C4-2B (cell line): ENCODE measurements around the gene PTK6.

ENCODE experiments used
- H3K27ac ChIP-seq: fragments of 450-650 bp; 2 replicates; pipeline ENCODE4 v1.5.1; 2017
- ZFX ChIP-seq: fragments of 450-650 bp; IDR thresholded peaks from 2 replicates; pipeline ENCODE4 v1.6.1; 2017
- TF ChIP-seq, protein P1 (sequence below): fragments of 450-650 bp; conservative IDR thresholded peaks from 2 replicates; pipeline ENCODE4 v1.5.1; 2017; ENCODE audit warnings: mild to moderate bottlenecking

PTK6 gene

DNA sequence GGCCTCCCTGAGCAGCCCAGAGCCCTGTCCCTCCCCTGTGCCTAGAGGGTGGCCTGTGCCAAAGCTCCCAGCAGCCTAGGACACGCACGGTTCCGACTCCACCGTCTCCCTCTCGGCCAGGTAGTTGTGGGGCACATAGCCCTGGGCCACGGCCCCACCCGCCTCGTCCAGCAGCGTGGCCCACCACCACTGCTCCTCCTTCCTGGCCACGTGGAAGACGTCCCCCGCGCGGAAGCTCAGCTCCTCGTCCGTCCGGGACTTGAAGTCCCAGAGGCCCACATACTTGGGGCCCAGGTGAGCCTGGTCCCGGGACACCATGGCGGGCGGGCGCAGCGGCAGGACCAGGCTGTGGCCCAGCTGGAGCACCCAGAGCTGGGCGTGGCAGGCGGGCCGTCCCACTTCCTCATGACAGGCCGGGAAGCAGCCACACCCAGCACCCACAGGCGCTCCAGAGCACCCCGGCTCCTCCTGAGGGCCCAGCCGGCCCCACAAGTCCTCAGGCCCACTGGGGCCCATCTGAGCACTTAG lies at the start of gene PTK6:
Gene PTK6, minus strand, starts transcription at position 380 of the 528 bp plus-strand sequence. Its CDS starts 62 bp downstream, at position 318.
- H3K27ac ChIP-seq, result peak within 1 kb of the TSS; percentile 67
- TF ChIP-seq ZFX, result 0 out of 2 replicates have a peak, but pooled peaks have one; percentile 11
- TF ChIP-seq, protein P1, sequence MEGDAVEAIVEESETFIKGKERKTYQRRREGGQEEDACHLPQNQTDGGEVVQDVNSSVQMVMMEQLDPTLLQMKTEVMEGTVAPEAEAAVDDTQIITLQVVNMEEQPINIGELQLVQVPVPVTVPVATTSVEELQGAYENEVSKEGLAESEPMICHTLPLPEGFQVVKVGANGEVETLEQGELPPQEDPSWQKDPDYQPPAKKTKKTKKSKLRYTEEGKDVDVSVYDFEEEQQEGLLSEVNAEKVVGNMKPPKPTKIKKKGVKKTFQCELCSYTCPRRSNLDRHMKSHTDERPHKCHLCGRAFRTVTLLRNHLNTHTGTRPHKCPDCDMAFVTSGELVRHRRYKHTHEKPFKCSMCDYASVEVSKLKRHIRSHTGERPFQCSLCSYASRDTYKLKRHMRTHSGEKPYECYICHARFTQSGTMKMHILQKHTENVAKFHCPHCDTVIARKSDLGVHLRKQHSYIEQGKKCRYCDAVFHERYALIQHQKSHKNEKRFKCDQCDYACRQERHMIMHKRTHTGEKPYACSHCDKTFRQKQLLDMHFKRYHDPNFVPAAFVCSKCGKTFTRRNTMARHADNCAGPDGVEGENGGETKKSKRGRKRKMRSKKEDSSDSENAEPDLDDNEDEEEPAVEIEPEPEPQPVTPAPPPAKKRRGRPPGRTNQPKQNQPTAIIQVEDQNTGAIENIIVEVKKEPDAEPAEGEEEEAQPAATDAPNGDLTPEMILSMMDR, result no peak

DNA sequence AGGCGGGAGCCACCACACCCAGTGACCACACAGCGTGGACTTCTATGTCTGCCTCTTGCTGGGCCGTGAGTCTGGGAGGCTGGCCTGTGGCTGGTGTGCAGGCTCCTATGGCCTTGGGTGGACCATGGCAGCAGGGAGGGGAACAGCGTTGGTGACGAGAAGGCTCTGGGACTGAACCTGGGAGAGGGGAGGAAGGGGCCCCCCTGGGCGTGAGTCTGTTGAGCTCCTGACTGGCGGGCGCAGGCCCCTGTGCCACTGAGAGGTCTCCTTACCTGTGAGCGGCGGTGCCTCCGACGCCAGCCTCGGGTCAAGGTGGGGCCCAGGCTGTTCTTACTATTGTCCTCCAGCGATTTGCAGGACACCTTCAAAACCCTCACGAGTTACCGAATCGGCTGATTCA lies 49.6 kb upstream of the PTK6 start:
- TF ChIP-seq, protein P1, result no peak
- no peak for TF ChIP-seq ZFX
- no peak overlapping the region for H3K27ac ChIP-seq

DNA sequence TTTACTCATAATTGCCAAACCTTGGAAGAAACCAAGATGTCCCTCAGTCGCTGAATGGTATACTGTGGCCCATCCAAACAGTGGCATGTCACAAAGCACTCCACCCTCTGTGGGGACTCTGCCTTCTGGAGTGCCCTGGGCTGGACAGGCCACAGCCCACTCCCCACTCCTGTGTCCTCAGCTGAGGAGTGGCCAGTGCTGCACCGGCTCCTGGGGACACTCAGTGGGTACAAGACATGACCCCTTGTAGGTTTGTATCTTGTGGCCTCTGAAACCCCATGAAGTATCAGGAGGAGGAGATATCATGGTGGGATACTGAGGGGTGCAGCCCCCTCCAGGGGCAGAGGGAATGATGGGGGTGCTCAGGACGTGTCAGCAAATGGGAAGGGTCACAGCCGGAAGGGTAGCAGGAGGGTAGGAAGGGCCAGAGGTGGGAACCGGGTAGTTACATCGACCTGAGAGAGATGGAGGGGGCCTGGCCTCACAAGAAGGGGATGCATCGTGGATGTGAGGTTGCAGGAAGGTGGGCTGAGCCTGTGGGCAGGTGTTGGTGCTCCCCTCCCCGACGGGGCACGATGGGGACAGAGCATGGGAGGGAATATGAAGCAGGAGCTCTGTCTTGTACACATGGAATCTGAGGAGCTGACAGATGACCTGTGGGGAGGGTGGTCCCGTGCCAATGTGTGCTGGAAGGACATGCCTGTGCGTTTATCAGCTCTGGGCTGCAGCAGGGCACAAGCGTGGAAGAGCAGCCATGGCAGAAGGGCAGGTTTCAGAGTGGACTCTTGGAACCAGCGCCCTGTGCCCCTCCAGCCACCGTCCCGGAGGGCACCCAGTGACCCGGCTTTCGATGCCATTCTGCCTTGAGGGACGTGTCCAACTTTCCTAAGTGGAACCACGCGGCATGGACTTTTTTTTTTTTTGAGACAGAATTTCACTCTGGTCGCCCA lies 48.7 kb upstream of the PTK6 start:
- H3K27ac ChIP-seq, result no peak overlapping the region

DNA sequence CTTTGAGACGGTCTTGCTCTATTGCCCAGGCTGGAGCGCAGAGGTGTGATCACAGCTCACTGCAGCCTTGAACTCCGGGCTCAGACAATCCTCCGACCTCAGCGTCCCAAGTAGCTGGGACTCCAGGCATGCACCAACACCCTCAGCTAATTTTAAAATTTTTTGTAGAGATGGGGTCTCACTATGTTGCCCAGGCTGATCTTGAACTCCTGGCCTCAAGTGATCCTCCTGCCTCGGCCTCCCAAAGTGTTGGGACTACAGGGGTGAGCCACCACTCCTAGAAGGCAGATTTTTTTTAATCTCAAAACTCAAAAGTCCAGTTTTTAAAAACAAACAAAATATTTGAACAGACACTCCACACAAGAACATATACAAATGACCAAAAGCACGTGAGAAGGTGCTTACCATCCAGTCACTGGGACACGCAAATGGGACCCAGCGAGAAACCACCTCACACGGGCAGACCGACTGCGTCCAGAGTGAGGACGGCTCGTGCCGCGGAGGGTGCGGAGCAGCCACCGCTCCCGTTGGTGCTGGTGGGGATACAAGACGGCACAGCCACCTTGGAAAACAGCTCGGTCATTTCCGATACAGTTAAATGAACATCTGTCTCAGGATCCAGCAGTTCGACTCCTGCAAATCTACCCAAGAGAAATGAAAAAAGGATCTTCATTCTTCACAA lies 45.3 kb upstream of the PTK6 start:
- TF ChIP-seq ZFX, result no peak
- TF ChIP-seq, protein P1, result no peak
- no peak overlapping the region for H3K27ac ChIP-seq

More for the DNA sequence above, 48.7 kb upstream of the PTK6 start:
- no peak for TF ChIP-seq ZFX
- TF ChIP-seq, protein P1, result no peak

DNA sequence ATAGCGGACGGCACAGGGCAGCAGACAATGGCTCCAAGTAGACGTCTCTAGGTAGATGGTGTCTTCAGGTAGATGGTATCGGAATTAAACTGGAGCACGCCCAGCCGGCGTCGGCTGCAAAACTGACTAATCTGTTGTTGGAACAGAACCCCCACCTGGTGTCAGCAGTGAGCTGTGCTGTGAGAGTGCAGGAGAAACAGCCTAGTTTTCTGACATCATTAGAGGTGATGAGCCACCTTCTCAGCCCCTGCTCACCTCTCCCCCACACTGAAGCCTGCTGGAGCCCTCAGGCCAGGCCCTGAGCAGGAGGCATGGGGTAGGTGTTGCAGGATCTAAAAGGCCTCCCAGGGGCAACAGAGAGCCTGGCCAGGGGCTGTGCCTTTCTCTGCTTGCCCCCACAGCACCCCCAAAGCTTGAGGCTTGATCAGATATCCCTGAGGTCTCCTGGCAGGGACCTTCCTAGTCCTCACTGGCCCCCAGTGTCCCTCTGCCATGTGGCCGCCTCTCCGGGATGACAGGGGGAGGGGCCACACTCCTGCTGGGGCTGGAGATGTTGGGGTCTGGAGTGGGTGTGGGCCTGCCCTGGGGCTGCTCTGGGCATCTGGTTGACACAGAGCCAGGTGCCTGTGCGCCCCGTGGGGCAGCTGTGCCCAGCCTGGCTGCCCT lies 43.8 kb upstream of the PTK6 start:
- H3K27ac ChIP-seq, result no peak overlapping the region
- TF ChIP-seq, protein P1, result no peak
- TF ChIP-seq ZFX, result no peak

DNA sequence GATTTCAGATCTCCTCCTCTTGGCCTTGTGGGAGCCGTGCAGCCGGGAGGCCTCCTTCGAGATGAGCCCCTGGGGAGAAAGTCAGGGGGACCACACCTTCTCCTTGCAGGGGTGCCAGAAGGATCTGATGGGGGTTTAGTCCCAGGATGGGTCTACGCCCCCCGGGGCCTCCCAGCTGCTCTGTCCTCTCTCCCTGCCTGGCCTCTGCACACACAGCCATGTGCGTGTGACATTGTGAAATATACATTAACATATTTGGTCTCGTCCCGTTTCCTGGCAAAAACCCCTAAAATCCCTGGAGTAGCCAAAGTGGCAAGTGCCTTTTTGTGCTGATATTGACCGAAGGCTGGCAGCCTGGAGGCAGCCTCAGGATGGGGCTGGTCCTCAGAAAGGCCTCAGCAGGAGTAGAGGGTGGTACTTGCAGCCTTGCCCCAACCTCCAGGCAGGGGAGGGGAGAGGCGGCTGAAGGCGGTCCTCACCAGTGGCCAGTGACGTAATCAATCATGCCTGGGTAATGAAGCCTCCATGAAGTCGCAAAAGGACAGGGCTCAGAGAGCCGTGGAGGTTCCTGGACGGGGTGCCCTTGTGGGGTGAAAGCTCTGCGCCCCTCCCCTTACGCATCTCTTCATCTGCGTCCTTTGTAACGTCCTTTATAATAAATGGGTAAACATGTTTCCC lies 42.0 kb upstream of the PTK6 start:
- TF ChIP-seq ZFX, result no peak
- TF ChIP-seq, protein P1, result no peak

More for the DNA sequence above, 42.0 kb upstream of the PTK6 start:
- H3K27ac ChIP-seq, result no peak overlapping the region
